ENCODE measurements around the gene MELTF.
A peak's percentile ranks its signal among the peaks of the same experiment; 100 is the strongest.

Gene MELTF

GRCh38 chr3:196981657-196982056, 48.0 kb downstream of the MELTF start:
- H3K27me3 ChIP-seq (ENCODE audit: control insufficient read depth, insufficient read depth, low read length) = no peaks in the 10 kb centered on the region
- H3K4me3 ChIP-seq (ENCODE audit: low read length) = no peak overlapping the region
- DNase-seq (ENCODE audit: low read depth, low spot score) = no peak
- peaks cover 1% of the 10 kb centered on the region; the same call in 1 of the 2 replicates for H3K4me1 ChIP-seq (ENCODE audit: control insufficient read depth, insufficient read depth, low read length)
- no peak overlapping the region for H3K27ac ChIP-seq (ENCODE audit: low read length)
- whole genome bisulfite sequencing (ENCODE audit: insufficient coverage, insufficient read length) = no CpG with 5 or more reads among the region's 13 CpGs
- H3K9me3 ChIP-seq (ENCODE audit: control insufficient read depth, insufficient read depth, low read length) = no peaks in the 10 kb centered on the region
- no peaks in the 10 kb centered on the region for H3K36me3 ChIP-seq (ENCODE audit: control insufficient read depth, insufficient read depth, low read length)

DNA sequence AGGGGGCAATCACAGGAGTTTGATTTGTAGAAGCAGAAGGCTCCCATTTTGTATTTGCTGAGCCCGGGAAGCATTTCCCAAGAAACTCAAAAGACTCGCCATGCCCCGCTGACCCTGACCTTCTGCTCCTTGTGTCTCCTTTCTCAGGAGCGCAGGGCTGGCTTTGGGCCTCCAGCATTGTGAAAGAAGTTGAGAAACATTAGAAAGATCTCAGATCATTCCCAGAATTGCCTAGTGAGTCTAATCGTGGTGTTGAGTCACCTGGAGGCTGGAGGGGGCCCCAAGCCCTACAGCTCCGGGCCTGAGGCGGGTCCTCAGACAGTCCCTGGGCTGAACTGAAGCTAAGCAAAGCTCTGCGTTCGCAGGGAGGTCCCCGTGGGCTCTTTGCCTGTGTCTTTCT, 50.1 kb downstream of the MELTF start:
- H3K4me1 ChIP-seq (ENCODE audit: control insufficient read depth, insufficient read depth, low read length) = peaks cover 1% of the 10 kb centered on the region; the same call in 1 of the 2 replicates
- no peak overlapping the region for H3K27ac ChIP-seq (ENCODE audit: low read length)
- no peak for DNase-seq (ENCODE audit: low read depth, low spot score)
- no CpG with 5 or more reads among the region's 10 CpGs for WGBS (ENCODE audit: insufficient coverage, insufficient read length)
- H3K9me3 ChIP-seq (ENCODE audit: control insufficient read depth, insufficient read depth, low read length) = no peaks in the 10 kb centered on the region
- no peaks in the 10 kb centered on the region for H3K36me3 ChIP-seq (ENCODE audit: control insufficient read depth, insufficient read depth, low read length)
- no peaks in the 10 kb centered on the region for H3K27me3 ChIP-seq (ENCODE audit: control insufficient read depth, insufficient read depth, low read length)
- H3K4me3 ChIP-seq (ENCODE audit: low read length) = no peak overlapping the region

GRCh38 chr3:196976941-196977340, 52.7 kb downstream of the MELTF start:
- no peak for DNase-seq (ENCODE audit: low read depth, low spot score)
- Histone ChIP-seq H3K36me3 (ENCODE audit: control insufficient read depth, insufficient read depth, low read length) (no peaks in the 10 kb centered on the region), H3K27ac (ENCODE audit: low read length) (no peak overlapping the region), H3K27me3 (ENCODE audit: control insufficient read depth, insufficient read depth, low read length) (no peaks in the 10 kb centered on the region), H3K9me3 (ENCODE audit: control insufficient read depth, insufficient read depth, low read length) (no peaks in the 10 kb centered on the region), H3K4me1 (ENCODE audit: control insufficient read depth, insufficient read depth, low read length) (peaks cover 1% of the 10 kb centered on the region; the same call in 1 of the 2 replicates), H3K4me3 (ENCODE audit: low read length) (no peak overlapping the region)
- no CpG with 5 or more reads among the region's 11 CpGs for WGBS (ENCODE audit: insufficient coverage, insufficient read length)

- DNase-seq (ENCODE audit: low read depth, low spot score) = no peak
- no CpG with 5 or more reads among the region's 4 CpGs for WGBS (ENCODE audit: insufficient coverage, insufficient read length)
- H3K27me3 ChIP-seq (ENCODE audit: control insufficient read depth, insufficient read depth, low read length) = peaks cover 10% of the 10 kb centered on the region; the same call in 1 of the 2 replicates
- H3K4me3 ChIP-seq (ENCODE audit: low read length) = no peak overlapping the region
- H3K27ac ChIP-seq (ENCODE audit: low read length) = no peak overlapping the region
- no peaks in the 10 kb centered on the region for H3K36me3 ChIP-seq (ENCODE audit: control insufficient read depth, insufficient read depth, low read length)
- peaks cover 1% of the 10 kb centered on the region; the same call in 1 of the 2 replicates for H3K4me1 ChIP-seq (ENCODE audit: control insufficient read depth, insufficient read depth, low read length)
- H3K9me3 ChIP-seq (ENCODE audit: control insufficient read depth, insufficient read depth, low read length) = no peaks in the 10 kb centered on the region
Observed at GRCh38 chr3:196975349-196975748, 54.3 kb downstream of the MELTF start.

- Histone ChIP-seq H3K9me3 (ENCODE audit: control insufficient read depth, insufficient read depth, low read length) (no peaks in the 10 kb centered on the region), H3K27ac (ENCODE audit: low read length) (no peak overlapping the region), H3K36me3 (ENCODE audit: control insufficient read depth, insufficient read depth, low read length) (no peaks in the 10 kb centered on the region), H3K4me3 (ENCODE audit: low read length) (no peak overlapping the region), H3K4me1 (ENCODE audit: control insufficient read depth, insufficient read depth, low read length) (peaks cover 1% of the 10 kb centered on the region; the same call in 1 of the 2 replicates), H3K27me3 (ENCODE audit: control insufficient read depth, insufficient read depth, low read length) (peaks cover 16% of the 10 kb centered on the region; the same call in 1 of the 2 replicates)
- no peak for DNase-seq (ENCODE audit: low read depth, low spot score)
- WGBS (ENCODE audit: insufficient coverage, insufficient read length) = no CpG with 5 or more reads among the region's 5 CpGs
Observed at GRCh38 chr3:196974661-196975060, 55.0 kb downstream of the MELTF start.

DNA sequence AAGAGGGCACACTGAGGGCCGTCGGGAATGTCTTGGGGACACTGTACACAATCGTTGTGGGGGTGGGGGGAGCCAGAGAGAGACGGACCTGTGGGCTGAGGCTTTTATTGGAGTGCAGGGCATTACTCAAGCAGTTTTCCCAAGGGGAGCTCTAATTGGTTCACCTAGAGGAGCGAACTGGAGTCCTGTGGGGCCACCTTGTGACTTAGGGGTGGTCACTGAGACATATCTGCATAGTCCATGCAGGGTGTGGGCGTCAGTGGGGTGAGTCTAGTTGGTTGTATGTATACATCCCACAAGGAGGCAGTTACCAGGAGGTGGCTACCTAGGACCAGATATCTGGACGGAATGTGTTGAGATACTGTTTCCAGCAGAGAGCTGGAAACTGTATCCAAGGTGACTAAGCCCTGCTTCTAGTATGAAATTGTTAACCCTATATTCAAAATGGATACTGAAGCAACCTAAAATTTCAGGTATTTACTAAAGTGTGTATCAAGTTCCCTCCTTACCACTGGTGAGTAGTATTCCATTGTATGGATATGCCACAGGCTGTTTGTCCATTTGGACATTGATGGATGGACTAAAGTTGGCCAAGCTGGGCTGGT, 58.4 kb downstream of the MELTF start:
- Histone ChIP-seq H3K27ac (ENCODE audit: low read length) (no peak overlapping the region), H3K4me3 (ENCODE audit: low read length) (no peak overlapping the region), H3K27me3 (ENCODE audit: control insufficient read depth, insufficient read depth, low read length) (peaks cover 48% of the 10 kb centered on the region), H3K36me3 (ENCODE audit: control insufficient read depth, insufficient read depth, low read length) (no peaks in the 10 kb centered on the region; the same call in 1 of the 2 replicates), H3K4me1 (ENCODE audit: control insufficient read depth, insufficient read depth, low read length) (0 out of 2 replicates have a peak, but pooled peaks cover 1% of the 10 kb centered on the region), H3K9me3 (ENCODE audit: control insufficient read depth, insufficient read depth, low read length) (no peaks in the 10 kb centered on the region)
- no peak for DNase-seq (ENCODE audit: low read depth, low spot score)
- WGBS (ENCODE audit: insufficient coverage, insufficient read length) = no CpG with 5 or more reads among the region's 7 CpGs

DNA sequence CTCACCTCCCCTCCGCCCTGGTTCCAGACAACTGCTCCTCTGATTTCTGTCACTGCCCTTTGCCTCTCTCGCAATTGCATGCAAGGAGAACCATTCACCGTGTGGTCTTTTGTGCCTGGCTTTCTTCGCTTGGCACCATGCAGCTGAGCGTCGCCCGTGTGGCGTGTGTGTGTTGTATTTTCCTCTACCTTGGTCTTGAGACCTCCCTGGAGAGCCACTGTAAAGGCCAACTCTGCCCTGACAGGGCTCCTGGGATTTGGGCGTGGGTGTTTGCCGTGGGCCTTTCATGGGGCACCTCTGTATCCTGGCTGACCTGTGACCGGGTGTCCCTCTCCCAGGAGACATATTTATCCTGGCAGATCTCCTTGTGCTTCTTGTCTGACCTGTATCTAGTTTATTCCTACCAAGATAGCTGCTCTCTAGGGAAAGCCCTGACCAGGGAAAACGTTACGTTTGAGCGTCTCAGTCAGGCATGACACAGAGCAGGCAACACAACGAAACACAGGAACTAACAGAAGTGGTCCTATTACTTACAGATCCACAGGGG, 59.0 kb downstream of the MELTF start:
- DNase-seq (ENCODE audit: low read depth, low spot score) = no peak
- H3K9me3 ChIP-seq (ENCODE audit: control insufficient read depth, insufficient read depth, low read length) = no peaks in the 10 kb centered on the region
- 0 out of 2 replicates have a peak, but pooled peaks cover 1% of the 10 kb centered on the region for H3K4me1 ChIP-seq (ENCODE audit: control insufficient read depth, insufficient read depth, low read length)
- H3K4me3 ChIP-seq (ENCODE audit: low read length) = no peak overlapping the region
- no peaks in the 10 kb centered on the region; the same call in 1 of the 2 replicates for H3K36me3 ChIP-seq (ENCODE audit: control insufficient read depth, insufficient read depth, low read length)
- peaks cover 54% of the 10 kb centered on the region for H3K27me3 ChIP-seq (ENCODE audit: control insufficient read depth, insufficient read depth, low read length)
- no CpG with 5 or more reads among the region's 15 CpGs for WGBS (ENCODE audit: insufficient coverage, insufficient read length)
- H3K27ac ChIP-seq (ENCODE audit: low read length) = no peak overlapping the region

DNA sequence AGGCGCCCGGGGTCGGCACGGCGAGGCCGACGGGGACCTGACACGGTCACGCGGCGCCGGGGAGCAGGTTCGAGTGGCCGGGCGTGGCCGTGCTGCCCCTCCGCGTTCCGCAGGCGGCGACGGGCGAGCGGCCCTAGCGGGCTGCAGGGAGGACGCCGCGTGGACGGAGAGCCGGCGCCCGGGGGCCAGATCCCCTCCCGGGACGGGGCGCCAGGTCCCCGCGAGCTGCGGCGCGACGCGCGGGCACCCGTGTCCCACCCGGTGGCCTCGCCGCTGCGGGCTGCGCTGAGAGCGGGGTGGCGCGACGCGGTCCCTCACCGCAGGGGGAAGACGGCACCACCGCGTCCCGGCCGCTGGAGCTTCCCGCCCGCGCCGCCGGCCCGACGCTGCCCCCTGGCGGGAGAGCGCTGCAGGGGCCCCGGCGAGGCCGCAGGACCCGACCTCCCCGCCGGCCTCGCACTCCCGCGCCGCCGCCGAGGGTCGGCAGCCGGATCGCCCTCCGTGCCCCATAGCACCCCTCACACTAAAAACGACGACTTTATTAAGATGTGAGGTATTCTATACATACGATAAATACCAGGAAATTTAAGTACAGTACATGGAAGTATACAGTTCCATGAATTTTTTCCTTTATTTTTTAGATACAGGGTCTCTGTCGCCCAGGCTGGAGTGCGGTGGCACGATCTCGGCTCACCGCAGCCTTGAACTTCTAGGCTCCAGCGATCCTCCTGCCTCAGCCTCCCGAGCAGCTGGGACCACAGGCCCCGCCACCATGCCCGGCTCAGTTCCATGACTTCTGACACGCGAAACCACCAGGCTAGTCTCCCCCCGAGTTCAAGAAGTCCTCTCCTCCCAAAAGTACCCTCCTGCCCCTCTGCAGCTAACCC, 59.7 kb downstream of the MELTF start:
- DNase-seq (ENCODE audit: low read depth, low spot score) = no peak
- H3K27me3 ChIP-seq (ENCODE audit: control insufficient read depth, insufficient read depth, low read length) = peaks cover 60% of the 10 kb centered on the region
- no peaks in the 10 kb centered on the region; the same call in 1 of the 2 replicates for H3K36me3 ChIP-seq (ENCODE audit: control insufficient read depth, insufficient read depth, low read length)
- peak overlapping the region; percentile 65; the same call in 1 of the 2 replicates for H3K4me3 ChIP-seq (ENCODE audit: low read length)
- 0 out of 2 replicates have a peak, but pooled peaks cover 1% of the 10 kb centered on the region for H3K4me1 ChIP-seq (ENCODE audit: control insufficient read depth, insufficient read depth, low read length)
- no CpG with 5 or more reads among the region's 100 CpGs for WGBS (ENCODE audit: insufficient coverage, insufficient read length)
- no peak overlapping the region for H3K27ac ChIP-seq (ENCODE audit: low read length)
- no peaks in the 10 kb centered on the region for H3K9me3 ChIP-seq (ENCODE audit: control insufficient read depth, insufficient read depth, low read length)

- H3K27ac ChIP-seq (ENCODE audit: low read length) = no peak overlapping the region
- WGBS (ENCODE audit: insufficient coverage, insufficient read length) = no CpG with 5 or more reads among the region's 72 CpGs
- H3K4me3 ChIP-seq (ENCODE audit: low read length) = peak overlapping the region; percentile 65; the same call in 1 of the 2 replicates
- DNase-seq (ENCODE audit: low read depth, low spot score) = no peak
- H3K9me3 ChIP-seq (ENCODE audit: control insufficient read depth, insufficient read depth, low read length) = no peaks in the 10 kb centered on the region
- H3K36me3 ChIP-seq (ENCODE audit: control insufficient read depth, insufficient read depth, low read length) = no peaks in the 10 kb centered on the region; the same call in 1 of the 2 replicates
- H3K27me3 ChIP-seq (ENCODE audit: control insufficient read depth, insufficient read depth, low read length) = peaks cover 63% of the 10 kb centered on the region
- H3K4me1 ChIP-seq (ENCODE audit: control insufficient read depth, insufficient read depth, low read length) = 0 out of 2 replicates have a peak, but pooled peaks cover 1% of the 10 kb centered on the region
Observed at GRCh38 chr3:196969134-196969659, 60.4 kb downstream of the MELTF start.
